IPS-15b (cell line): Measurements from ENCODE around the gene FYN.
"Not testable (repeated sequence)": the region's sequence is repeated elsewhere in the genome, so short reads cannot be mapped to it uniquely, and the experiment has no call there.

Experiments
- H3K27me3 ChIP-seq: one replicate; pipeline ENCODE4 v1.6.1; 2013; ENCODE audit warnings: low read length; ENCODE audit not compliant: control insufficient read depth, insufficient read depth
- H3K36me3 ChIP-seq: one replicate; pipeline ENCODE4 v1.6.1; 2013; ENCODE audit warnings: low read length; ENCODE audit not compliant: control insufficient read depth, insufficient read depth
- H3K4me1 ChIP-seq: one replicate; pipeline ENCODE4 v1.6.1; 2013; ENCODE audit warnings: mild to moderate bottlenecking, low read length; ENCODE audit not compliant: control insufficient read depth, insufficient read depth
- H3K4me3 ChIP-seq: one replicate; pipeline ENCODE4 v1.5.1; 2013; ENCODE audit warnings: low read depth, low read length
- H3K9ac ChIP-seq: one replicate; pipeline ENCODE4 v1.6.1; 2013; ENCODE audit warnings: low read depth, mild to moderate bottlenecking, low read length
- H3K9me3 ChIP-seq: one replicate; pipeline ENCODE4 v1.6.1; 2013; ENCODE audit warnings: mild to moderate bottlenecking, low read length; ENCODE audit not compliant: control insufficient read depth, insufficient read depth

FYN gene

GRCh38 chr6:111899531-111899930 is 26.3 kb upstream of the FYN start:
- Histone ChIP-seq H3K9me3 (no peaks in the 10 kb centered on the region), H3K36me3 (no peaks in the 10 kb centered on the region), H3K4me3 (no peak overlapping the region), H3K9ac (no peak overlapping the region), H3K4me1 (no peaks in the 10 kb centered on the region), H3K27me3 (no peaks in the 10 kb centered on the region)

- Histone ChIP-seq H3K4me1 (no peaks in the 10 kb centered on the region), H3K9ac (no peak overlapping the region), H3K27me3 (no peaks in the 10 kb centered on the region), H3K36me3 (no peaks in the 10 kb centered on the region), H3K9me3 (no peaks in the 10 kb centered on the region), H3K4me3 (no peak overlapping the region)
Observed at GRCh38 chr6:111898452-111898851, 25.2 kb upstream of the FYN start.

GRCh38 chr6:111894951-111895350 is 21.7 kb upstream of the FYN start:
- H3K9me3 ChIP-seq: no peaks in the 10 kb centered on the region
- H3K27me3 ChIP-seq: no peaks in the 10 kb centered on the region
- H3K4me3 ChIP-seq: no peak overlapping the region
- no peaks in the 10 kb centered on the region for H3K36me3 ChIP-seq
- no peak overlapping the region for H3K9ac ChIP-seq
- H3K4me1 ChIP-seq: no peaks in the 10 kb centered on the region

- H3K9ac ChIP-seq: no peak overlapping the region
- H3K4me1 ChIP-seq: peaks cover 4% of the 10 kb centered on the region
- no peaks in the 10 kb centered on the region for H3K9me3 ChIP-seq
- no peak overlapping the region for H3K4me3 ChIP-seq
- H3K36me3 ChIP-seq: no peaks in the 10 kb centered on the region
- no peaks in the 10 kb centered on the region for H3K27me3 ChIP-seq
Observed at GRCh38 chr6:111894272-111894671, 21.0 kb upstream of the FYN start.

DNA sequence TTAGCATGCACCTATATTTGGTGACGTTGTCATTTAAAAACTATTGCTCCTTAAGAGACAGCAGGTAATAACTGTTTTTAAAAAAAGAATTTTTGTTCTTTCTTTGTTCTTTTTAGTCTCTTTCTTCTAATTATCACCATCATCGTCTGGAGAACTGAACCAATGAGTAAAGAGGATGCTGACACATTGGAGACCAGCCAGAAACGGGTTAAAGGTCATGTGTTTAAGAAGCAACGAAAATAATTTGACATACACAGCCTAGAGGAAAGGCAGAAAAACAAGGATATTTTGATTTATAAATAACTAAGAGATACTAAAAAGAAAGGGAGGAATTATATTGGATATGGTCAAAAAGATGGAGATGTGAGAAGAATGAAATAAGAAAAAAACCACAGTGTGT is 19.2 kb upstream of the FYN start:
- no peaks in the 10 kb centered on the region for H3K36me3 ChIP-seq
- H3K4me3 ChIP-seq: no peak overlapping the region
- H3K9ac ChIP-seq: no peak overlapping the region
- H3K9me3 ChIP-seq: no peaks in the 10 kb centered on the region
- peaks cover 17% of the 10 kb centered on the region for H3K4me1 ChIP-seq
- H3K27me3 ChIP-seq: no peaks in the 10 kb centered on the region

- H3K36me3 ChIP-seq: no peaks in the 10 kb centered on the region
- no peak overlapping the region for H3K9ac ChIP-seq
- H3K9me3 ChIP-seq: no peaks in the 10 kb centered on the region
- no peak overlapping the region for H3K4me3 ChIP-seq
- H3K27me3 ChIP-seq: no peaks in the 10 kb centered on the region
- H3K4me1 ChIP-seq: peaks cover 17% of the 10 kb centered on the region
Observed at GRCh38 chr6:111890988-111891387, 17.7 kb upstream of the FYN start.

GRCh38 chr6:111888928-111889695 is 15.9 kb upstream of the FYN start:
- Histone ChIP-seq H3K9me3 (no peaks in the 10 kb centered on the region), H3K4me1 (peaks cover 19% of the 10 kb centered on the region), H3K4me3 (peak overlapping the region; percentile 39), H3K36me3 (no peaks in the 10 kb centered on the region), H3K27me3 (no peaks in the 10 kb centered on the region), H3K9ac (no peak overlapping the region)

DNA sequence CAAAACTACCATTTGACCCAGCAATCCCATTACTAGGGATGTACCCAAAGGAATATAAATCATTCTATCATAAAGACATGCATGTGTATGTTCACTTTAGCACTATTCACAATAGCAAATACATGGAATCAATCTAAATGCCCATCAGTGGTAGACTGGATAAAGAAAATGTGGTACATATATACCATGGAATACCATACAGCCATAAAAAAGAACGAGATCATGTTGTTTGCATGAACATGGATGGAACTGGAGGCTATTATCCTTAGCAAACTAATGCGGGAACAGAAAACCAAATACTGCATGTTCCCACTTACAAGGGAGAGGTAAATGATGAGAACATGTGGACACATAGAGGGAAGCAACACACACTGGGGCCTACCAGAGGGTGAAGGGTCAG is 13.5 kb upstream of the FYN start:
- peaks cover 23% of the 10 kb centered on the region for H3K4me1 ChIP-seq
- not testable (repeated sequence) for H3K4me3 ChIP-seq, H3K9ac ChIP-seq, H3K27me3 ChIP-seq, H3K36me3 ChIP-seq, H3K9me3 ChIP-seq

DNA sequence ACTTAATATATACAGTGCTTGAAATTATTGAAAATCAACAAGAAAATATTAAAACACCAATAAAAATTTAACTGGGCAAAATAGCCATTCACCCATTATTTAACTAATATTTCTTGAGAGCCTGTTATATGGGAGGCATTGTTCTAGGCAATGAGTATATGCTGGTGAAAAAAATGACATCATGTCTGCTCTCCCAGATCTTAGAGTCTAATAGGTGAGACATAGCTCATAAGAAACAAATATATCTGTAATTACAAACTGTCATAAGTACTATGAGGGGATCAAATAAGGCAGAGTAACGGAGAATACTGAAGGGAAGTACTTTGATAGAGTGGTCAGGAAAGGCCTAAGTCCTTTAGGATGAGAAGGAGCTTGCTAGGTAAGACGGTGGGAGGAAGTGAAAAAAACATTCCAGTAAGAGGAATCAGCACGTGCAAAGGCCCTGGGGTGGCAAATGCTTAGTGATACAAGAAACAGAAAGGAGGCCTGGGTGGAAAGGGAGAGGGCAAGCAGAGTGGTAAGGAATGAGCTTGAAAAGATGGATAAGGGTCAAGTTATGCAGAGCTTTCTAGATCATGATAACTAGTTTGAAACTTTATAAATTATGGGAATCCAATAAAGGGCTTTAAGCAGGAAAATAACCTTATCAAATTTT is 12.2 kb upstream of the FYN start:
- no peaks in the 10 kb centered on the region for H3K36me3 ChIP-seq
- H3K9ac ChIP-seq: no peak overlapping the region
- H3K4me1 ChIP-seq: peaks cover 23% of the 10 kb centered on the region

DNA sequence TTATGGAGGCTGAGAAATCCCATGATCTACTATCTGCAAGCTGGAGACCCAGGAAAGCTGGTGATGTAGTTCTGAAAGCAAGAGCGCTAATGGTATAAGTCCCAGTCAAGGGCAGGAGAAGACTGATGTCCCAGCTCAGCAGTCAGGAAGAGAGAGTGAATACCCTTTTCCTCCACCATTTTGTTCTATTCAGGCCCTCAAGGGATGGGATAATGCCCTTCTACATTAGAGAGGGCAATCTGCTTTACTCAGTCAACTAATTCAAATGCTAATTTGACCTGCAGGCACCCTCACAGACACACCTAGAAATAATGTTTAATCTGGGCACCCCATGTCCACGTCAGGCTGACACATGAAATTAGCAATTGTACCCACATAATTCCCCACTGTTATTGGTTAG is 10.8 kb upstream of the FYN start:
- H3K27me3 ChIP-seq: no peaks in the 10 kb centered on the region
- no peaks in the 10 kb centered on the region for H3K9me3 ChIP-seq
- H3K9ac ChIP-seq: no peak overlapping the region
- peaks cover 19% of the 10 kb centered on the region for H3K4me1 ChIP-seq
- no peaks in the 10 kb centered on the region for H3K36me3 ChIP-seq
- H3K4me3 ChIP-seq: no peak overlapping the region

More for the DNA sequence above, 12.2 kb upstream of the FYN start:
- Histone ChIP-seq H3K4me3 (no peak overlapping the region), H3K27me3 (no peaks in the 10 kb centered on the region), H3K9me3 (no peaks in the 10 kb centered on the region)

DNA sequence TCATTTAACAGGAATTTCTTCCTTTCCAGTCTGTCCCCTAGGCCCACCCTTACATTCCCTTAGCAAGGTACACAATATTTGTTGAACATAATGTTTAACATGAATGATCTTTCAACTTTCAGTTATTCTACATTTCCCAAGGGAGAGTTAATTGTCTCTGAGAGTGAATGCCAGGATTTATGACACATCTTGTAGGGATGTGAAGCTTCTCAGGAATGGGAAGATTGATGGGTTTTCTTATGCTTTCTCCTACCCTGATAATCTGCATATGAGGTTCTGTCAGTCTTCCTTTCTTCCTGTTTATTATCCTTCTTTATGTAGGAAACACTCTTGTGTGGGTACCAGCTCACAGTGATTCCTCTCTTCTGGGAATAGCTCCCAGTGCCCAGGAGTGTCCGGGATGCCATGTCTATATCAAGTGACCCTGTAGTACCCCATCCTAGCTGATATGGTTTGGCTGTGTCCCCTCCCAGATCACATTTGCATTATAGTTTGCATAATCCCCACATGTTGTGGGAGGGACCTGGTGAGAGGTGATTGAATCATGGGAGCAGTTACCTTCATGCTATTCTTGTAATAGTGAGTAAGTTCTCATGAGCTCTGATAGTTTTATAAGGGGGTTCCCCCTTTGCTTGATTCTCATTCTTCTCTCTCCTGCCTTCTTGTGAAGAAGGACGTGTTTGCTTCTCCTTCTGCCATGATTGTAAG is 7.1 kb upstream of the FYN start:
- H3K9ac ChIP-seq: no peak overlapping the region
- no peaks in the 10 kb centered on the region for H3K36me3 ChIP-seq
- H3K4me3 ChIP-seq: no peak overlapping the region
- peaks cover 5% of the 10 kb centered on the region for H3K4me1 ChIP-seq
- H3K9me3 ChIP-seq: no peaks in the 10 kb centered on the region
- H3K27me3 ChIP-seq: no peaks in the 10 kb centered on the region

- Histone ChIP-seq H3K4me3 (no peak overlapping the region), H3K9ac (no peak overlapping the region), H3K27me3 (peaks cover 9% of the 10 kb centered on the region), H3K9me3 (no peaks in the 10 kb centered on the region), H3K36me3 (no peaks in the 10 kb centered on the region), H3K4me1 (peaks cover 5% of the 10 kb centered on the region)
Observed at GRCh38 chr6:111875741-111876140, 2.5 kb upstream of the FYN start.
